OCI-LY3 (cell line): ENCODE results near the gene ADAMTSL5.

ENCODE experiments used
- H2AFZ ChIP-seq: fragments of 200-600, 300-600 bp; shearing (Covaris generic); 2 replicates; pipeline ENCODE4 v1.6.0; 2014; ENCODE audit warnings: antibody characterized with exemption, low read depth, low read length
- H3K27ac ChIP-seq: fragments of 200-600, 300-600 bp; sonication (generic); 2 replicates; pipeline ENCODE4 v1.5.1; 2014; ENCODE audit warnings: mild to moderate bottlenecking, low read length, moderate library complexity, mixed read lengths
- H3K27me3 ChIP-seq: fragments of 200-600, 300-600 bp; sonication (generic); 2 replicates; pipeline ENCODE4 v1.6.1; 2014; ENCODE audit warnings: low read depth, low read length, mixed read lengths
- H3K36me3 ChIP-seq: fragments of 200-600, 300-600 bp; sonication (generic); replicated peaks from 2 replicates; pipeline ENCODE3; 2014; ENCODE audit warnings: low read depth, low read length, mixed read lengths
- H3K4me1 ChIP-seq: fragments of 300-600, 200-600 bp; sonication (generic); 2 replicates; pipeline ENCODE4 v1.6.1; 2014; ENCODE audit warnings: low read length, mixed read lengths
- H3K4me2 ChIP-seq: fragments of 200-600, 300-600 bp; sonication (generic); 2 replicates; pipeline ENCODE4 v1.6.1; 2014; ENCODE audit warnings: low read length, mixed read lengths
- H3K4me3 ChIP-seq: fragments of 300-600, 200-600 bp; sonication (generic); 2 replicates; pipeline ENCODE4 v1.5.1; 2014; ENCODE audit warnings: antibody characterized with exemption, mild to moderate bottlenecking, low read length, moderate library complexity
- H3K79me2 ChIP-seq: fragments of 300-600, 200-600 bp; shearing (Covaris generic); 2 replicates; pipeline ENCODE4 v1.6.1; 2014; ENCODE audit warnings: mild to moderate bottlenecking, low read length, mixed read lengths
- H3K9ac ChIP-seq: fragments of 300-600, 200-600 bp; shearing (Covaris generic); 2 replicates; pipeline ENCODE4 v1.6.0; 2014; ENCODE audit warnings: mild to moderate bottlenecking, low read length, moderate library complexity
- H3K9me3 ChIP-seq: fragments of 200-600, 300-600 bp; shearing (Covaris generic); 2 replicates; pipeline ENCODE4 v1.6.1; 2014; ENCODE audit warnings: low read length, mixed read lengths; ENCODE audit not compliant: insufficient read depth
- H4K20me1 ChIP-seq: fragments of 200-600, 300-600 bp; sonication (generic); 2 replicates; pipeline ENCODE4 v1.6.1; 2016; ENCODE audit warnings: low read length, mixed read lengths; ENCODE audit not compliant: insufficient read depth
- EZH2phosphoT487 ChIP-seq: fragments of 200-600 bp; shearing (Covaris generic); IDR thresholded peaks from 2 replicates; pipeline ENCODE4 v1.6.1; 2018; ENCODE audit warnings: antibody characterized with exemption, mixed run types, low read depth
- TF ChIP-seq, protein P1 (sequence below): fragments of 200-600, 300-600 bp; sonication (generic); IDR thresholded peaks from 2 replicates; pipeline ENCODE4 v1.5.1; 2014; ENCODE audit warnings: antibody characterized with exemption, low read length, low read depth

ADAMTSL5 gene

DNA sequence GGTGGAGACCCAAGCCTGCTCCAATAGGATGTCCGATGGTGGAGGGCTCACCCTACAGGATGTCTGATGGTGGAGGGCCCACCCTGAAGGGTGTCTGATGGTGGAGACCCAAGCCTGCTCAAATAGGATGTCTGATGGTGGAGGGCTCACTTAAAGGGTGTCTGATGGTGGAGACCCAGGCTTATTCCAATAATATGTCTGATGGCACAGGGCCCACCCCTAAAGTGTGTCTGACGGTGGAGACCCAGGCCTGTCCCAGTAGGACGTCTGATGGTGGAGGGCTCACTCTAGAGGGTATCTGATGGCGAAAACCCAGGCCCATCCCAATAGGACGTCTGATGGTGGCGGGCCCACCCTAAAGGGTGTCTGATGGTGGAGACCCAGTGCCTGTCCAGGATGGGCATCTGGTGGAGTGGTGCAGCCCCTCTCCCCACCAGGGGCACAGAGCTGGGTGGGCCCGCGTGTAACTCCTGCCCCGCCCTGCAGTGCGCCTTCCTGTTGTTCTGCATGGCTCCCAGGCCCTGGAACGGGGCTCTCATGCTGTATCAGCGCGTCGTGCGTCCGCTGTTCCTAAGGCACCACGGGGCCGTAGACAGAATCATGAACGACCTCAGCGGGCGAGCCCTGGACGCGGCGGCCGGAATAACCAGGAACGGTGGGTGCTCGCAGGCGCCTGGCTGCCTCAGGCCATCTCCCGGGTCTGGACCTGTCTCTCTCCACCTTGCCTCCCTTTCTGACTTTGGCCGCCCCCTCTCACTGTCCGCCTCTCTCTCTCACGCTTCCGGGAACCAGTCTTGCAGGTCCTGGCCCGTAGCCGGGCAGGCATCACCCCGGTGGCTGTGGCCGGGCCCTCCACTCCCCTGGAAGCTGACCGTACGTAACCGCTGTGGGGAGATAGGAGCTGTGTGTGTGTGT is 16.8 kb downstream of the ADAMTSL5 start:
- H3K9me3 ChIP-seq = no peaks in the 10 kb centered on the region
- H3K27ac ChIP-seq = no peak overlapping the region
- no peaks in the 10 kb centered on the region for H4K20me1 ChIP-seq
- H2AFZ ChIP-seq = no peak overlapping the region
- no peaks in the 10 kb centered on the region for H3K4me1 ChIP-seq
- H3K4me3 ChIP-seq = no peak overlapping the region
- H3K9ac ChIP-seq = no peak overlapping the region
- H3K79me2 ChIP-seq = no peaks in the 10 kb centered on the region
- no peak overlapping the region for H3K4me2 ChIP-seq
- H3K27me3 ChIP-seq = no peaks in the 10 kb centered on the region
- TF ChIP-seq EZH2phosphoT487 = no peak
- TF ChIP-seq, protein P1, sequence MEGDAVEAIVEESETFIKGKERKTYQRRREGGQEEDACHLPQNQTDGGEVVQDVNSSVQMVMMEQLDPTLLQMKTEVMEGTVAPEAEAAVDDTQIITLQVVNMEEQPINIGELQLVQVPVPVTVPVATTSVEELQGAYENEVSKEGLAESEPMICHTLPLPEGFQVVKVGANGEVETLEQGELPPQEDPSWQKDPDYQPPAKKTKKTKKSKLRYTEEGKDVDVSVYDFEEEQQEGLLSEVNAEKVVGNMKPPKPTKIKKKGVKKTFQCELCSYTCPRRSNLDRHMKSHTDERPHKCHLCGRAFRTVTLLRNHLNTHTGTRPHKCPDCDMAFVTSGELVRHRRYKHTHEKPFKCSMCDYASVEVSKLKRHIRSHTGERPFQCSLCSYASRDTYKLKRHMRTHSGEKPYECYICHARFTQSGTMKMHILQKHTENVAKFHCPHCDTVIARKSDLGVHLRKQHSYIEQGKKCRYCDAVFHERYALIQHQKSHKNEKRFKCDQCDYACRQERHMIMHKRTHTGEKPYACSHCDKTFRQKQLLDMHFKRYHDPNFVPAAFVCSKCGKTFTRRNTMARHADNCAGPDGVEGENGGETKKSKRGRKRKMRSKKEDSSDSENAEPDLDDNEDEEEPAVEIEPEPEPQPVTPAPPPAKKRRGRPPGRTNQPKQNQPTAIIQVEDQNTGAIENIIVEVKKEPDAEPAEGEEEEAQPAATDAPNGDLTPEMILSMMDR = no peak
- H3K36me3 ChIP-seq = no peaks in the 10 kb centered on the region

DNA sequence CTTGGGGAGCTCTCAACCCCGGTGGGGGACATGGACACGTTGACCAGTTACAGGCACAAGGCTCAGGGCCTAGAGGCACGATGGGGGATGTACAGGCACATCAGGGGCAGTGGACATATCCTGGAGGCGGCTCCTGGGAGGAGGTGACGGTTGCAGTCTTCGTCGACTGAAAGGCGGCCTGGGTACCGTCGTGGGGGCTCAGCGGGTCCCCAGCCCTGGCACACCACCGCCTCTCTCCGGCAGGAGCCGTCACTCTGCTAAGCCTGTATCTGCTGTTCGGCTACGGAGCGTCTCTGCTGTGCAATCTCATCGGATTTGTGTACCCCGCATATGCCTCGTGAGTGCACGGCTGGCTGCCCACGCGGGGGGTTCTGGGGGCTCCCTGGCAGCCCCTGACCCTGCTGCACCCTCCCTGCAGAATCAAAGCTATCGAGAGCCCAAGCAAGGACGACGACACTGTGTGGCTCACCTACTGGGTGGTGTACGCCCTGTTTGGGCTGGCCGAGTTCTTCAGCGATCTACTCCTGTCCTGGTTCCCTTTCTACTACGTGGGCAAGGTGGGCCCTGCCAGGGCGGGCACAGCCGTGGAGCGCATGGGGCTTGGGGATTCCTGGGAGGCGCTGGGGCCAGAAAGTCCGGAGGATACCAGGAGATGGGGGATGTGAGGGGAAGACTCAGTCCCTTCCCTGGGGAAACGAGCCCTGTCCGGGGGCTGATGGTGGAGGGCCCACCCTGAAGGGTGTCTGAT is 17.6 kb downstream of the ADAMTSL5 start:
- no peak overlapping the region for H2AFZ ChIP-seq

DNA sequence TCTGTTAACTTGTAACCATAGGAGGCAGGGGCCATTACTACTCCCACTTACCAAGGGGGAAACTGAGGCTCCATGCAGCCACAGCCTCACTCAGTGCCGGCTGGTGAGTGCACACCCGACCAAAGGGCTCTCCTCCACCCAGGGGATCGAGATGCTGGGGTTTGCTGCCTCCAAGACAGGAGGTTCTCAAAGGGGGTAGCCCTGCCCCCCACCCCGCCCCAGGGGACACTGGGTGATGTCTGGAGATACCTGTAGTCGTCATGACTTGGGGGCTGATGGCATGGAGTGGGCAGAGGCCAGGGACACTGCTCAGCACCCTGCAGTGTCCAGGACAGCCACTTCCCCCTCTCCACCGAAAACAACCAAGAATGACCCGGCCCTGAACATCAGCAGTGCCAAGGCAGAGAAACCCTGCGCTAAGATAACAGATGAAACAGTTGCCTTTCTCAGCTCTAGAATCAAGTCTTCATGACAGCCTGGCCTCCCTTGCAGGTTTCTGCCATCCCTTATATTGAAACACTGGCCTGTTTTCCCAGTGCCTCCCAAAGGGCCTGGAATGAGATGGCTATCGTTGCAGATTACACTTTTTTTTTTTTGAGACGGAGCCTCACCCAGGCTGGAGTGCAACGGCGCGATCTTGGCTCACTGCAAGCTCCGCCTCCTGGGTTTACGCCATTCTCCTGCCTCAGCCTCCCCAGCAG is 18.6 kb downstream of the ADAMTSL5 start:
- H3K4me3 ChIP-seq = no peak overlapping the region
- H4K20me1 ChIP-seq = no peaks in the 10 kb centered on the region
- H3K4me2 ChIP-seq = no peak overlapping the region
- H3K4me1 ChIP-seq = no peaks in the 10 kb centered on the region
- H3K9me3 ChIP-seq = no peaks in the 10 kb centered on the region
- no peak overlapping the region for H3K9ac ChIP-seq
- no peaks in the 10 kb centered on the region for H3K79me2 ChIP-seq
- H3K36me3 ChIP-seq = no peaks in the 10 kb centered on the region
- TF ChIP-seq EZH2phosphoT487 = no peak
- TF ChIP-seq, protein P1 = no peak
- no peak overlapping the region for H3K27ac ChIP-seq
- no peak overlapping the region for H2AFZ ChIP-seq
- H3K27me3 ChIP-seq = no peaks in the 10 kb centered on the region

More for the DNA sequence above, 17.6 kb downstream of the ADAMTSL5 start:
- Histone ChIP-seq H4K20me1 (no peaks in the 10 kb centered on the region), H3K9me3 (no peaks in the 10 kb centered on the region), H3K4me1 (no peaks in the 10 kb centered on the region), H3K9ac (no peak overlapping the region), H3K4me2 (no peak overlapping the region), H3K27me3 (no peaks in the 10 kb centered on the region), H3K79me2 (no peaks in the 10 kb centered on the region), H3K27ac (no peak overlapping the region), H3K36me3 (no peaks in the 10 kb centered on the region), H3K4me3 (no peak overlapping the region)
- TF ChIP-seq, protein P1 = no peak
- no peak for TF ChIP-seq EZH2phosphoT487
